Measurements from ENCODE around the gene SAMM50.
A peak's percentile ranks its signal among the peaks of the same experiment; 100 is the strongest.

SAMM50 gene

DNA sequence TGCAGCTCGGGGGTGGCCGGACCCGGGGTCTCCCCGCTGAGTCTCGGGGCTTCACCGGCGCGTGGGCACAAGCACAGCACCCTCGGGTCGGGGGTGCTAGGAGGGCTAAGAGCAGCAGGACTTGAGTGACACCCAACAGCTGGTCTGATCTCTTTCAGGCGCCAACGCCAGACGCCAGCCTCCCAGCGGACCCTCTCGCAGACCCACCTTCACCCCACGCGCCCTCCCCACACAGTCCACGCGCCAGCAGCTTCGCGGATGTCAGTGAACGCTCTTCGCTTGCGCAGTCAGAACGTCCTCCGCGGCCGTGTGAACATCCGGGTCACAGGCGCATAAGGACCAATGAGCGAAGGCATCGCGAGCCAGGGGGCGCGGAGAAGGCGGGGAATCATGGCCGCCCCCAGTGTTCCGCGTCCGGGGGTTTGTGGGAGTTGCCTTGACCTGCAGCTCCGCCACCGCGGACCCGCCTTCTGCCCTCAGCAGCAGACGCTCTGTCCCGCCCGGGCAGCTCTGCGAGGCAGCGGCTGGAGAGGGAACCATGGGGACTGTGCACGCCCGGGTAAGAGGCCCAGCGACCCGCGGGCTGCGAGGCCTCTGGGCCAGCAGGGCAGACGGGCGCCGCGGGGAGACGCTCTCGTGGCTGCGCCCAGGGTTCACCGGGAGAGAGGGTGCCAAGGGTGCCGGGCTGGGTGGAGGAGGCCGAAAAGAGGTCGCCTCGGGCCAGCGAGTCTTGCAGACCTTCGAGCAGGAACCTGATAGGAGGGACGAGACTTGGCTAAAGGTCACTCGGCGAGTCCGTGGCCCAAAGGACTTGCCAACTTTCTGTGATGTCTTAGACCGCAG lies at the start of gene SAMM50:
Gene SAMM50, plus strand, starts transcription at position 403 of the 843 bp plus-strand sequence. Its CDS starts 136 bp downstream, at position 539.
- H3K79me2 ChIP-seq (ENCODE audit: insufficient read depth, low read length) = peaks cover 27% of the 10 kb centered on the region
- peak within 1 kb of the TSS; percentile 91 for H3K9ac ChIP-seq (ENCODE audit: low read length)
- H3K4me1 ChIP-seq (ENCODE audit: insufficient read depth, low read length, severe bottlenecking) = peaks cover 19% of the 10 kb centered on the region
- no peaks in the 10 kb centered on the region for H3F3A ChIP-seq (ENCODE audit: insufficient read depth, low read length)
- H3K4me2 ChIP-seq (ENCODE audit: low read length) = peak within 1 kb of the TSS; percentile 95
- no peaks in the 10 kb centered on the region for H3K9me3 ChIP-seq (ENCODE audit: low read length)
- peak within 1 kb of the TSS; percentile 43 for H3K27ac ChIP-seq (ENCODE audit: low read depth, low read length, poor library complexity, severe bottlenecking)
- no peak within 1 kb of the TSS for H2AFZ ChIP-seq (ENCODE audit: low read length)
- no peaks in the 10 kb centered on the region for H3K27me3 ChIP-seq (ENCODE audit: insufficient read depth, low read length)
- no peaks in the 10 kb centered on the region for H3K9me2 ChIP-seq (ENCODE audit: low read depth, low read length)
- H4K20me1 ChIP-seq (ENCODE audit: insufficient read depth, low read length) = no peaks in the 10 kb centered on the region
- H3K4me3 ChIP-seq (ENCODE audit: low read depth, low read length, poor library complexity, severe bottlenecking) = peak within 1 kb of the TSS; percentile 95
- TF ChIP-seq CTCF (IDR thresholded peaks at IDR 0.05; ENCODE audit: low read length) (no peak), EZH2 (IDR thresholded peaks at IDR 0.05; ENCODE audit: borderline replicate concordance, low read length) (no peak)
- H3K36me3 ChIP-seq (ENCODE audit: insufficient read depth, low read length) = no peaks in the 10 kb centered on the region

GRCh38 chr22:43905681-43906080 lies 49.6 kb upstream of the SAMM50 start:
- H3K27me3 ChIP-seq (ENCODE audit: insufficient read depth, low read length) = no peaks in the 10 kb centered on the region; the same call in 1 of the 2 replicates
- no peaks in the 10 kb centered on the region for H3K9me3 ChIP-seq (ENCODE audit: low read length)
- TF ChIP-seq EZH2 (IDR thresholded peaks at IDR 0.05; ENCODE audit: borderline replicate concordance, low read length) (no peak), CTCF (IDR thresholded peaks at IDR 0.05; ENCODE audit: low read length) (no peak)
- no peaks in the 10 kb centered on the region for H4K20me1 ChIP-seq (ENCODE audit: insufficient read depth, low read length)
- no peak overlapping the region for H3K4me3 ChIP-seq (ENCODE audit: low read depth, low read length, poor library complexity, severe bottlenecking)
- H3K4me1 ChIP-seq (ENCODE audit: insufficient read depth, low read length, severe bottlenecking) = no peaks in the 10 kb centered on the region
- no peaks in the 10 kb centered on the region for H3K9me2 ChIP-seq (ENCODE audit: low read depth, low read length)
- H3K79me2 ChIP-seq (ENCODE audit: insufficient read depth, low read length) = no peaks in the 10 kb centered on the region
- no peak overlapping the region for H3K9ac ChIP-seq (ENCODE audit: low read length)
- H3K4me2 ChIP-seq (ENCODE audit: low read length) = no peak overlapping the region
- H3K27ac ChIP-seq (ENCODE audit: low read depth, low read length, poor library complexity, severe bottlenecking) = no peak overlapping the region
- H3F3A ChIP-seq (ENCODE audit: insufficient read depth, low read length) = no peaks in the 10 kb centered on the region
- H2AFZ ChIP-seq (ENCODE audit: low read length) = no peak overlapping the region
- H3K36me3 ChIP-seq (ENCODE audit: insufficient read depth, low read length) = no peaks in the 10 kb centered on the region

GRCh38 chr22:43909708-43910107 lies 45.5 kb upstream of the SAMM50 start:
- Histone ChIP-seq H3K9ac (ENCODE audit: low read length) (no peak overlapping the region), H3F3A (ENCODE audit: insufficient read depth, low read length) (no peaks in the 10 kb centered on the region), H3K36me3 (ENCODE audit: insufficient read depth, low read length) (no peaks in the 10 kb centered on the region), H3K27me3 (ENCODE audit: insufficient read depth, low read length) (no peaks in the 10 kb centered on the region; the same call in 1 of the 2 replicates), H3K9me2 (ENCODE audit: low read depth, low read length) (no peaks in the 10 kb centered on the region), H3K79me2 (ENCODE audit: insufficient read depth, low read length) (no peaks in the 10 kb centered on the region), H3K9me3 (ENCODE audit: low read length) (no peaks in the 10 kb centered on the region), H3K4me1 (ENCODE audit: insufficient read depth, low read length, severe bottlenecking) (no peaks in the 10 kb centered on the region), H3K4me3 (ENCODE audit: low read depth, low read length, poor library complexity, severe bottlenecking) (no peak overlapping the region), H3K27ac (ENCODE audit: low read depth, low read length, poor library complexity, severe bottlenecking) (no peak overlapping the region), H2AFZ (ENCODE audit: low read length) (no peak overlapping the region), H4K20me1 (ENCODE audit: insufficient read depth, low read length) (no peaks in the 10 kb centered on the region), H3K4me2 (ENCODE audit: low read length) (no peak overlapping the region)
- TF ChIP-seq CTCF (IDR thresholded peaks at IDR 0.05; ENCODE audit: low read length) (no peak), EZH2 (IDR thresholded peaks at IDR 0.05; ENCODE audit: borderline replicate concordance, low read length) (no peak)

Measured in OCI-LY1 (cell line).